ENCODE measurements around the gene DDAH1.
"Not testable (repeated sequence)": the region's sequence is repeated elsewhere in the genome, so short reads cannot be mapped to it uniquely, and the experiment has no call there.

DDAH1 gene

GRCh38 chr1:85473390-85473789 lies 8.4 kb upstream of the DDAH1 start:
- TF ChIP-seq CTCF (IDR thresholded peaks at IDR 0.05; ENCODE audit: low read depth, low read length, missing control alignments), result no peak
- no peak for DNase-seq (ENCODE audit: low read depth)
- H3K4me3 ChIP-seq (ENCODE audit: low read depth, low read length), result no peak overlapping the region
- in situ Hi-C loops (cut with HindIII; ENCODE audit: low sequenced_read_pairs), result no loop called here

- H3K4me3 ChIP-seq (ENCODE audit: low read depth, low read length), result no peak overlapping the region
- no peak for DNase-seq (ENCODE audit: low read depth)
- no peak for TF ChIP-seq CTCF (IDR thresholded peaks at IDR 0.05; ENCODE audit: low read depth, low read length, missing control alignments)
- in situ Hi-C loops (cut with HindIII; ENCODE audit: low sequenced_read_pairs), result no loop called here
Measured at GRCh38 chr1:85471558-85471957, 6.6 kb upstream of the DDAH1 start.

GRCh38 chr1:85470130-85470529 lies 5.2 kb upstream of the DDAH1 start:
- in situ Hi-C loops (cut with HindIII; ENCODE audit: low sequenced_read_pairs); DNase-seq (ENCODE audit: low read depth); H3K4me3 ChIP-seq (ENCODE audit: low read depth, low read length): not testable (repeated sequence)

GRCh38 chr1:85467929-85468540 lies 3.1 kb upstream of the DDAH1 start:
- DNase-seq (ENCODE audit: low read depth), result no peak
- in situ Hi-C loops (cut with HindIII; ENCODE audit: low sequenced_read_pairs), result no loop called here
- no peak for TF ChIP-seq CTCF (IDR thresholded peaks at IDR 0.05; ENCODE audit: low read depth, low read length, missing control alignments)
- no peak overlapping the region for H3K4me3 ChIP-seq (ENCODE audit: low read depth, low read length)

- no peak for DNase-seq (ENCODE audit: low read depth)
- no peak overlapping the region for H3K4me3 ChIP-seq (ENCODE audit: low read depth, low read length)
- no peak for TF ChIP-seq CTCF (IDR thresholded peaks at IDR 0.05; ENCODE audit: low read depth, low read length, missing control alignments)
- in situ Hi-C loops (cut with HindIII; ENCODE audit: low sequenced_read_pairs), result no loop called here
Measured at GRCh38 chr1:85467036-85467435, 2.1 kb upstream of the DDAH1 start.

- in situ Hi-C loops (cut with HindIII; ENCODE audit: low sequenced_read_pairs), result no loop called here
- DNase-seq (ENCODE audit: low read depth), result no peak
- TF ChIP-seq CTCF (IDR thresholded peaks at IDR 0.05; ENCODE audit: low read depth, low read length, missing control alignments), result no peak
- peak overlapping the region; percentile 78 for H3K4me3 ChIP-seq (ENCODE audit: low read depth, low read length)
Measured at GRCh38 chr1:85465786-85466134, 801 bp upstream of the DDAH1 start.

GRCh38 chr1:85464497-85465098 lies 361 bp downstream of the DDAH1 start:
- in situ Hi-C loops (cut with HindIII; ENCODE audit: low sequenced_read_pairs), result no loop called here
- H3K4me3 ChIP-seq (ENCODE audit: low read depth, low read length), result peak overlapping the region; percentile 78
- DNase-seq (ENCODE audit: low read depth), result peak; percentile 28
- TF ChIP-seq CTCF (IDR thresholded peaks at IDR 0.05; ENCODE audit: low read depth, low read length, missing control alignments), result no peak

All from astrocyte of the cerebellum (primary cell).